Vagina (tissue), 2 donors: ENCODE measurements around the gene PRLH.

Experiments
- POLR2A ChIP-seq, 2 donors: fragments of 450-650 bp; IDR thresholded peaks; one replicate each; pipeline ENCODE4 v1.6.1; 2017; ENCODE audit warnings: antibody characterized with exemption in 2 of 2, mild to moderate bottlenecking in 2 of 2, moderate library complexity in 2 of 2
- POLR2AphosphoS5 ChIP-seq, 2 donors: sonication (generic); formaldehyde crosslinking; IDR thresholded peaks; one replicate each; pipeline ENCODE4 v1.9.0; 2017; ENCODE audit warnings: antibody characterized with exemption in 2 of 2, mild to moderate bottlenecking in 2 of 2, low read depth in 1 of 2; ENCODE audit not compliant: insufficient read depth in 1 of 2
- TF ChIP-seq, protein P1 (sequence below), 3 experiments: fragments of 450-650 bp in 2 of 3; fragments of 200-600 bp in 1 of 3; sonication (generic) in 1 of 3; IDR thresholded peaks; one replicate each; pipeline ENCODE4 v1.5.1; 2017 to 2019; ENCODE audit warnings: antibody characterized with exemption in 3 of 3, mild to moderate bottlenecking in 2 of 3, moderate library complexity in 2 of 3

DNA sequence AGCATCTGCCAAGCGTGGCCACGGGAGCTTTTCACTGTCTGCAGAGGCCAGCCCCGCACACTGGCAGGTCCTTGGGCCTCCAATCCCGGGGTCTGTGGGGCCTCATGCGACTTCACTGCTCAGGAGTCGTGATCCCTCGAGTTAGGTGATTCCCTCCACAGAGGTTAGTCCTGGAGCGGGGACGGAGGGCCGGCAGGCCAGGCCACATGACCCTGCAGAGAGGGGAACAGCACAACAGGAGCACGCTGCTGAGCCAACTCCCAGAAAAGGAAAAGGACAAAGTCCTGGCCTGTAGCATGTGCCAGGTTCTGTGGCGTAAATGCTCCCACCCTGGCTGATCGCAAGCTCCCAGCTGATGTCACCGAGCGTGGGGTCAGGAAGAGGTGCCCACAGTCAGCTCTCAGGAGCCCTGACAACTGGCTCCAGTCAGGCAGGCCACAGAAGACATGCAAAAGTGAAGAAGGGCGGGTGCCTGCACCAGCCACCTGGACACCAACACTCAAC, 15.3 kb upstream of the PRLH start:
- TF ChIP-seq, protein P1, sequence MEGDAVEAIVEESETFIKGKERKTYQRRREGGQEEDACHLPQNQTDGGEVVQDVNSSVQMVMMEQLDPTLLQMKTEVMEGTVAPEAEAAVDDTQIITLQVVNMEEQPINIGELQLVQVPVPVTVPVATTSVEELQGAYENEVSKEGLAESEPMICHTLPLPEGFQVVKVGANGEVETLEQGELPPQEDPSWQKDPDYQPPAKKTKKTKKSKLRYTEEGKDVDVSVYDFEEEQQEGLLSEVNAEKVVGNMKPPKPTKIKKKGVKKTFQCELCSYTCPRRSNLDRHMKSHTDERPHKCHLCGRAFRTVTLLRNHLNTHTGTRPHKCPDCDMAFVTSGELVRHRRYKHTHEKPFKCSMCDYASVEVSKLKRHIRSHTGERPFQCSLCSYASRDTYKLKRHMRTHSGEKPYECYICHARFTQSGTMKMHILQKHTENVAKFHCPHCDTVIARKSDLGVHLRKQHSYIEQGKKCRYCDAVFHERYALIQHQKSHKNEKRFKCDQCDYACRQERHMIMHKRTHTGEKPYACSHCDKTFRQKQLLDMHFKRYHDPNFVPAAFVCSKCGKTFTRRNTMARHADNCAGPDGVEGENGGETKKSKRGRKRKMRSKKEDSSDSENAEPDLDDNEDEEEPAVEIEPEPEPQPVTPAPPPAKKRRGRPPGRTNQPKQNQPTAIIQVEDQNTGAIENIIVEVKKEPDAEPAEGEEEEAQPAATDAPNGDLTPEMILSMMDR (IDR thresholded peaks at IDR 0.05) = no peak
- no peak for TF ChIP-seq POLR2AphosphoS5 (IDR thresholded peaks at IDR 0.05; ENCODE audit: insufficient read depth in 1 of 2, low read depth in 1 of 2)
- no peak for TF ChIP-seq POLR2A (IDR thresholded peaks at IDR 0.05)
